Liver (tissue), 9 donors: ENCODE results near the gene LY86. TPM values are rescaled to one million over a fixed set of nuclear protein-coding genes. Genes with fewer than 3 reads are reported as not detected.

Experiments
- DNase-seq: peaks from one replicate; pipeline ENCODE4 v3.0.0-alpha.2; 2017; ENCODE audit warnings: low spot score
- H3K27ac ChIP-seq, 2 donors: one replicate each; pipeline ENCODE4 v1.7.0; 2013; ENCODE audit warnings: inconsistent platforms in 2 of 2, low read length in 2 of 2, control low read depth in 1 of 2, low read depth in 1 of 2, mild to moderate bottlenecking in 1 of 2
- H3K27me3 ChIP-seq, 4 donors: one replicate each; pipeline versions ENCODE4 v1.6.1 to v1.7.0; 2013; ENCODE audit warnings: low read length in 3 of 4, inconsistent platforms in 1 of 4, mild to moderate bottlenecking in 1 of 4, moderate library complexity in 1 of 4; ENCODE audit not compliant: control insufficient read depth in 4 of 4, insufficient read depth in 4 of 4
- H3K36me3 ChIP-seq, 4 donors: one replicate each; pipeline versions ENCODE4 v1.6.1 to v1.7.0; 2013; ENCODE audit warnings: low read length in 3 of 4, mild to moderate bottlenecking in 3 of 4, low read depth in 1 of 4, moderate library complexity in 1 of 4; ENCODE audit not compliant: control insufficient read depth in 4 of 4, insufficient read depth in 3 of 4
- H3K4me1 ChIP-seq, 4 donors: one replicate each; pipeline versions ENCODE4 v1.6.1 to v1.7.0; 2013; ENCODE audit warnings: low read length in 3 of 4, mild to moderate bottlenecking in 3 of 4, moderate library complexity in 1 of 4; ENCODE audit not compliant: control insufficient read depth in 4 of 4, insufficient read depth in 4 of 4
- H3K4me3 ChIP-seq, 3 donors: one replicate each; pipeline versions ENCODE4 v1.6.1 to v1.7.0; 2013; ENCODE audit warnings: low read length in 3 of 3, control low read depth in 1 of 3, low read depth in 1 of 3, mild to moderate bottlenecking in 1 of 3
- H3K9ac ChIP-seq, 2 donors: one replicate each; pipeline ENCODE4 v1.7.0; 2013; ENCODE audit warnings: low read length in 2 of 2, mild to moderate bottlenecking in 2 of 2, moderate library complexity in 2 of 2, control low read depth in 1 of 2, low read depth in 1 of 2
- H3K9me3 ChIP-seq, 4 donors: one replicate each; pipeline versions ENCODE4 v1.6.1 to v1.7.0; 2013; ENCODE audit warnings: low read length in 3 of 4; ENCODE audit not compliant: control insufficient read depth in 4 of 4
- EGR1 ChIP-seq, 2 donors: IDR thresholded peaks; 2 replicates each; pipeline ENCODE4 v1.6.1; 2016 to 2018; ENCODE audit warnings: antibody characterized with exemption in 2 of 2, low read depth in 2 of 2
- FOXA1 ChIP-seq: IDR thresholded peaks from 2 replicates; pipeline ENCODE4 v1.6.1; 2016; ENCODE audit warnings: antibody characterized with exemption
- FOXA2 ChIP-seq: IDR thresholded peaks from 2 replicates; pipeline ENCODE4 v1.6.1; 2016; ENCODE audit warnings: antibody characterized with exemption
- GABPA ChIP-seq, 2 donors: IDR thresholded peaks in 1 of 2; conservative IDR thresholded peaks in 1 of 2; 2 replicates each; pipeline ENCODE4 v1.6.1; 2016; ENCODE audit warnings: antibody characterized with exemption in 2 of 2, mild to moderate bottlenecking in 1 of 2, moderate library complexity in 1 of 2
- HNF4A ChIP-seq, 2 donors: conservative IDR thresholded peaks; 2 replicates each; pipeline ENCODE4 v1.6.1; 2016; ENCODE audit warnings: antibody characterized with exemption in 2 of 2, mild to moderate bottlenecking in 2 of 2
- HNF4G ChIP-seq: IDR thresholded peaks from 2 replicates; pipeline ENCODE4 v1.6.1; 2016; ENCODE audit warnings: antibody characterized with exemption
- JUND ChIP-seq, 2 donors: IDR thresholded peaks; 2 replicates each; pipeline ENCODE4 v1.6.1; 2016; ENCODE audit warnings: antibody characterized with exemption in 2 of 2
- NR2F2 ChIP-seq: IDR thresholded peaks from 2 replicates; pipeline ENCODE4 v1.6.1; 2016; ENCODE audit warnings: antibody characterized with exemption
- RAD21 ChIP-seq, 2 donors: IDR thresholded peaks; 2 replicates each; pipeline ENCODE4 v1.6.1; 2016; ENCODE audit warnings: antibody characterized with exemption in 2 of 2, mild to moderate bottlenecking in 2 of 2
- RXRA ChIP-seq, 2 donors: IDR thresholded peaks; 2 replicates each; pipeline ENCODE4 v1.6.1; 2017 to 2018; ENCODE audit warnings: antibody characterized with exemption in 2 of 2, mild to moderate bottlenecking in 1 of 2
- SP1 ChIP-seq: IDR thresholded peaks from 2 replicates; pipeline ENCODE4 v1.6.1; 2018; ENCODE audit warnings: antibody characterized with exemption, mild to moderate bottlenecking
- TAF1 ChIP-seq: conservative IDR thresholded peaks from 2 replicates; pipeline ENCODE4 v1.6.1; 2016; ENCODE audit warnings: antibody characterized with exemption, mild to moderate bottlenecking
- YY1 ChIP-seq: IDR thresholded peaks from 2 replicates; pipeline ENCODE4 v1.6.1; 2016; ENCODE audit warnings: antibody characterized with exemption, mild to moderate bottlenecking
- WGBS: extraction: QIAGEN DNeasy Blood & Tissue Kit; methylation state at CpG from one replicate; pipeline ENCODE4 v1.1.7; 2013; 5-methylcytosine and 5-hydroxymethylcytosine counted together
- polyA plus RNA-seq, 2 donors: library from polyadenylated mRNA; stranded (reverse) in 1 of 2; unstranded in 1 of 2; fragments of 200-250 nt in 1 of 2; fragments of >200 nt in 1 of 2; fragmentation: Nextera tagmentation in 1 of 2; extraction: Ambion mirVana in 1 of 2; gene quantifications; one replicate each; pipeline versions ENCODE4 v1.2.1 to v1.2.3, GENCODE V29; 2013 to 2015
- total RNA-seq, 2 donors: library from RNA; depleted of rRNA; stranded (reverse); fragments of >200 nt; gene quantifications; one replicate each; pipeline ENCODE4 v1.2.3, GENCODE V29; 2014
- TF ChIP-seq, protein P1 (sequence below): IDR thresholded peaks from 2 replicates; pipeline ENCODE4 v1.6.1; 2016; ENCODE audit warnings: antibody characterized with exemption
- TF ChIP-seq, protein P2 (sequence below): fragments of 150-350 bp; IDR thresholded peaks from 2 replicates; pipeline ENCODE4 v1.5.1; 2017; ENCODE audit warnings: improper control_type of control experiment, low read depth, low read length; ENCODE audit not compliant: missing input control
- TF ChIP-seq, protein P3 (sequence below): IDR thresholded peaks from 2 replicates; pipeline ENCODE4 v1.6.1; 2016; ENCODE audit warnings: antibody characterized with exemption, mild to moderate bottlenecking
- TF ChIP-seq, protein P4 (sequence below): IDR thresholded peaks from 2 replicates; pipeline ENCODE4 v1.6.1; 2016; ENCODE audit warnings: antibody characterized with exemption
- TF ChIP-seq, protein P5 (sequence below): IDR thresholded peaks from 2 replicates; pipeline ENCODE4 v1.6.1; 2016; ENCODE audit warnings: antibody characterized with exemption
- donor health status: healthy.
- donor health status: healthy.
- donor health status: healthy.
- donor health status: healthy.
- donor health status: healthy.

LY86 gene
- total and polyA plus RNA-seq, 4 donors, result 1.4 to 7.8 (median 3.7) TPM

DNA sequence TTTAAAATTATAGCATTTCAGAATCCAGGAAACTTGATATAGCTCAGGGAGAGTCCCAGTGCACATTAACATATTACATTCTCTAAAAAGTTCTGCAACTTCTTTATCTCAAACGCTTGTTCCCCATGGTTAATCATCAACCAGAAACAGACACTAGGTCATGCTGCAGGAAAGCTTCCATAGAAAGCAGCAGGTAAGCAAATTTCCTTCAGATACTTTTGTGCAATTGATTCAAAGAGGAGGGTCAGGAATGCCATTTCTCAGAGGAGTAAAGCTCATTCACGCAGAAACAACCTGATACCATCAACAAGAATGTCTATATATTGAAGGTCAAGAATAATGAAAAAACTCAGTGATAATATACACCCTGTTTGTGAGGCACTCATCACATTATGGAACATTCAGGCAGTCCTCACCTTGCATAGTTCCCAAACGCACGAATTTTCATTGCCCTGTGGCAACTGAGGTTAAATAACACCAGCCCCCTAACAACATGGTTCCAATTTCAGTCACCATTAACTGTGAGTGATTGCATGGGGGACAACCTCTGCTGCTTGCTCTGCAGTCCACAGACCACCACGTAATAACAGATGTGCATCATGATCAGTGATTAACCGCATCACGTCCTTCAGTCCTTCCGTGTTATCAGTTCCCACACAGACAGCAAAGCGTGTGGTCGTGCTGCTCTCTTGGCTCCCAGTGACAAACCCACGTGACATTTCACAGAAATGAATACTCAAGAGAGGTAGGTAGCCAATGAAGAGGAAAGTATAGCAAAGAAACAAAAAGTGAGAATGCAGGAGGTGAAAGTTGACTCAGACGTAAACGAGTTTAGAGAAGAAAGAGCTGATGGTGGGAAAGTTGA, 95.7 kb downstream of the LY86 start (continued):
- TF ChIP-seq, protein P1, sequence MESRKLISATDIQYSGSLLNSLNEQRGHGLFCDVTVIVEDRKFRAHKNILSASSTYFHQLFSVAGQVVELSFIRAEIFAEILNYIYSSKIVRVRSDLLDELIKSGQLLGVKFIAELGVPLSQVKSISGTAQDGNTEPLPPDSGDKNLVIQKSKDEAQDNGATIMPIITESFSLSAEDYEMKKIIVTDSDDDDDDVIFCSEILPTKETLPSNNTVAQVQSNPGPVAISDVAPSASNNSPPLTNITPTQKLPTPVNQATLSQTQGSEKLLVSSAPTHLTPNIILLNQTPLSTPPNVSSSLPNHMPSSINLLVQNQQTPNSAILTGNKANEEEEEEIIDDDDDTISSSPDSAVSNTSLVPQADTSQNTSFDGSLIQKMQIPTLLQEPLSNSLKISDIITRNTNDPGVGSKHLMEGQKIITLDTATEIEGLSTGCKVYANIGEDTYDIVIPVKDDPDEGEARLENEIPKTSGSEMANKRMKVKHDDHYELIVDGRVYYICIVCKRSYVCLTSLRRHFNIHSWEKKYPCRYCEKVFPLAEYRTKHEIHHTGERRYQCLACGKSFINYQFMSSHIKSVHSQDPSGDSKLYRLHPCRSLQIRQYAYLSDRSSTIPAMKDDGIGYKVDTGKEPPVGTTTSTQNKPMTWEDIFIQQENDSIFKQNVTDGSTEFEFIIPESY, result no peak
- TF ChIP-seq HNF4G, result no peak
- peak in 1 of 2 donors; percentile 44 for TF ChIP-seq RXRA (IDR thresholded peaks at IDR 0.05)

DNA sequence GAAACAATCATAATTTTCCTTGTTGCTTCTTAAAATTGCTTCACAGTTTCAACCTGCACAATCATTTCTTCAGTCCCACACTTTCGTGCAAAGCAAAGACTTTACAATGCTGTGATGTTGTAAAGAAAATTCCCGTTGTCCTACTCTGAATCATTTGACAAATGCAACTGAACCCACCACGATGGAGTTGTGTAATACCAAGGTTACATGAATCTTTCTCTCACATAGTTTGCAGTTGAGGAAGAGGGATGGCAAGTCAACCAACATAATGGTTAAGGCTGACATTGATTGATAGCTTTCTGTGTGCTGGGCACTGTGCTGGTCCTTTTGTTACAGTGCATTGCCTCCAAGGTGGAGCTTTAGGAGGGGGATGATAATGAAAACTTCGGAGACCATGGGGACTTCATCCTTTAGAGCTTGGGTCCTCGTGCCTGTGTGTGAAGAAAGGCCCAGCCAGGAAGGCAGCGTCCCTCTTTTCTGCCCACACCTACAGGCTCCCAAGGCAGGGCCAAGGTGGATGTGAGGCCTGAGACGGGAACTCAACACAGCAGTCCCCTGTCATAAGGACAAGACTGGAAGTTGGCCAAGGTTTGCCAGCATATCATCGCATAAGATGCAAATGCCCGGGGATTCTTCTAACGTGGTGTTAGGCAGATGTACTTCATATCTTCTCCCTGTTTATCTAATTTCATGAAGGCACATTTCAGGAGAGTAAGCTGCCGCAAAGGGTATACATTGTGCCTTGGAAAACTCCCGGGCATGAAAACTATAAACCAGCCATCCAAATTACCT, 96.9 kb downstream of the LY86 start:
- WGBS, result 86% methylated on average over 12 of the region's 12 CpGs
- Histone ChIP-seq H3K9ac (no peak overlapping the region), H3K36me3 (no peaks in the 10 kb centered on the region), H3K4me1 (peaks cover 19 to 69% (median 47%) of the 10 kb centered on the region in 4 donors), H3K27me3 (no peaks in the 10 kb centered on the region), H3K4me3 (no peak overlapping the region), H3K27ac (peak overlapping the region in 1 of 2 donors; percentile 89), H3K9me3 (no peaks in the 10 kb centered on the region)
- no peak for DNase-seq
- TF ChIP-seq NR2F2 (no peak), SP1 (no peak), GABPA (IDR thresholded peaks at IDR 0.05 in 1 of 2, conservative IDR thresholded peaks at IDR 0.05 in 1 of 2) (no peak), TAF1 (no peak), RXRA (IDR thresholded peaks at IDR 0.05) (no peak), RAD21 (IDR thresholded peaks at IDR 0.05) (no peak), HNF4A (conservative IDR thresholded peaks at IDR 0.05) (no peak), YY1 (no peak), EGR1 (IDR thresholded peaks at IDR 0.05; ENCODE audit: low read depth in 2 of 2) (no peak), FOXA1 (no peak), HNF4G (no peak), JUND (IDR thresholded peaks at IDR 0.05) (no peak), FOXA2 (no peak)
- TF ChIP-seq, protein P1, result no peak
- TF ChIP-seq, protein P2, sequence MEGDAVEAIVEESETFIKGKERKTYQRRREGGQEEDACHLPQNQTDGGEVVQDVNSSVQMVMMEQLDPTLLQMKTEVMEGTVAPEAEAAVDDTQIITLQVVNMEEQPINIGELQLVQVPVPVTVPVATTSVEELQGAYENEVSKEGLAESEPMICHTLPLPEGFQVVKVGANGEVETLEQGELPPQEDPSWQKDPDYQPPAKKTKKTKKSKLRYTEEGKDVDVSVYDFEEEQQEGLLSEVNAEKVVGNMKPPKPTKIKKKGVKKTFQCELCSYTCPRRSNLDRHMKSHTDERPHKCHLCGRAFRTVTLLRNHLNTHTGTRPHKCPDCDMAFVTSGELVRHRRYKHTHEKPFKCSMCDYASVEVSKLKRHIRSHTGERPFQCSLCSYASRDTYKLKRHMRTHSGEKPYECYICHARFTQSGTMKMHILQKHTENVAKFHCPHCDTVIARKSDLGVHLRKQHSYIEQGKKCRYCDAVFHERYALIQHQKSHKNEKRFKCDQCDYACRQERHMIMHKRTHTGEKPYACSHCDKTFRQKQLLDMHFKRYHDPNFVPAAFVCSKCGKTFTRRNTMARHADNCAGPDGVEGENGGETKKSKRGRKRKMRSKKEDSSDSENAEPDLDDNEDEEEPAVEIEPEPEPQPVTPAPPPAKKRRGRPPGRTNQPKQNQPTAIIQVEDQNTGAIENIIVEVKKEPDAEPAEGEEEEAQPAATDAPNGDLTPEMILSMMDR, result no peak
- TF ChIP-seq, protein P3, sequence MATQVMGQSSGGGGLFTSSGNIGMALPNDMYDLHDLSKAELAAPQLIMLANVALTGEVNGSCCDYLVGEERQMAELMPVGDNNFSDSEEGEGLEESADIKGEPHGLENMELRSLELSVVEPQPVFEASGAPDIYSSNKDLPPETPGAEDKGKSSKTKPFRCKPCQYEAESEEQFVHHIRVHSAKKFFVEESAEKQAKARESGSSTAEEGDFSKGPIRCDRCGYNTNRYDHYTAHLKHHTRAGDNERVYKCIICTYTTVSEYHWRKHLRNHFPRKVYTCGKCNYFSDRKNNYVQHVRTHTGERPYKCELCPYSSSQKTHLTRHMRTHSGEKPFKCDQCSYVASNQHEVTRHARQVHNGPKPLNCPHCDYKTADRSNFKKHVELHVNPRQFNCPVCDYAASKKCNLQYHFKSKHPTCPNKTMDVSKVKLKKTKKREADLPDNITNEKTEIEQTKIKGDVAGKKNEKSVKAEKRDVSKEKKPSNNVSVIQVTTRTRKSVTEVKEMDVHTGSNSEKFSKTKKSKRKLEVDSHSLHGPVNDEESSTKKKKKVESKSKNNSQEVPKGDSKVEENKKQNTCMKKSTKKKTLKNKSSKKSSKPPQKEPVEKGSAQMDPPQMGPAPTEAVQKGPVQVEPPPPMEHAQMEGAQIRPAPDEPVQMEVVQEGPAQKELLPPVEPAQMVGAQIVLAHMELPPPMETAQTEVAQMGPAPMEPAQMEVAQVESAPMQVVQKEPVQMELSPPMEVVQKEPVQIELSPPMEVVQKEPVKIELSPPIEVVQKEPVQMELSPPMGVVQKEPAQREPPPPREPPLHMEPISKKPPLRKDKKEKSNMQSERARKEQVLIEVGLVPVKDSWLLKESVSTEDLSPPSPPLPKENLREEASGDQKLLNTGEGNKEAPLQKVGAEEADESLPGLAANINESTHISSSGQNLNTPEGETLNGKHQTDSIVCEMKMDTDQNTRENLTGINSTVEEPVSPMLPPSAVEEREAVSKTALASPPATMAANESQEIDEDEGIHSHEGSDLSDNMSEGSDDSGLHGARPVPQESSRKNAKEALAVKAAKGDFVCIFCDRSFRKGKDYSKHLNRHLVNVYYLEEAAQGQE, result no peak
- TF ChIP-seq, protein P4, sequence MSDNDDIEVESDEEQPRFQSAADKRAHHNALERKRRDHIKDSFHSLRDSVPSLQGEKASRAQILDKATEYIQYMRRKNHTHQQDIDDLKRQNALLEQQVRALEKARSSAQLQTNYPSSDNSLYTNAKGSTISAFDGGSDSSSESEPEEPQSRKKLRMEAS, result no peak
- TF ChIP-seq, protein P5, sequence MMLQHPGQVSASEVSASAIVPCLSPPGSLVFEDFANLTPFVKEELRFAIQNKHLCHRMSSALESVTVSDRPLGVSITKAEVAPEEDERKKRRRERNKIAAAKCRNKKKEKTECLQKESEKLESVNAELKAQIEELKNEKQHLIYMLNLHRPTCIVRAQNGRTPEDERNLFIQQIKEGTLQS, result no peak
